ENCODE data around the gene TRRAP. TPM values are rescaled to one million over a fixed set of nuclear protein-coding genes. Genes with fewer than 3 reads are reported as not detected.

Gene TRRAP
- total RNA-seq, 4 donors from 2014 or later: 15.2 to 18.8 (median 17.0) TPM

- Histone ChIP-seq H3K27ac (no peak overlapping the region), H3K9me3 (no peaks in the 10 kb centered on the region), H3K4me3 (no peak overlapping the region), H3K27me3 (no peaks in the 10 kb centered on the region), H3K36me3 (peaks cover 11 to 94% of the 10 kb centered on the region in 2 donors), H3K4me1 (no peaks in the 10 kb centered on the region)
- DNase-seq (no peak), ATAC-seq (no peak)
- intact Hi-C loops (cut with DNase I; ENCODE audit: low total_unique reads): no loop called here
- TF ChIP-seq CTCF (IDR thresholded peaks at IDR 0.05 in 4 of 5, conservative IDR thresholded peaks at IDR 0.05 in 1 of 5) (no peak), POLR2A (IDR thresholded peaks at IDR 0.05) (no peak)
- in situ Hi-C loops (cut with MboI; ENCODE audit: low sequenced_read_pairs in 4 of 4): no loop called here
Measured at GRCh38 chr7:98963305-98963704, 85.0 kb downstream of the TRRAP start.

DNA sequence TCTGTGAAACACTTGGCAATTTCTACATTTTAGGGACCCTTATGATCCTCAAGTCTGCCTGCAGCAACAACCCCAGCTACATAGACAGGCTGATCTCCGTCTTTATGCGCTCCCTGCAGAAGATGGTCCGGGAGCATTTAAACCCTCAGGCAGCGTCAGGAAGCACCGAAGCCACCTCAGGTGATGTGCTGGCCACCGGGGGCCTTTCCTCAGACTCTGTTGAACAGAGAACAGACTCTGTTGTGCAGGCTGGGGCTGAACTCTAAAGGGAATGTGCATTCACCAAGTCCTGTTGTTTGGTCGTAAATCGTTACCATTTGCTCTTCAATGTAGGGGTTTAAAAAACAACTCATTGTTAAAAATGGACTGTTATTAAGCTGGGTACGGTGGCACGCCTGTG, 86.3 kb downstream of the TRRAP start:
- Histone ChIP-seq H3K36me3 (peaks cover 11 to 95% of the 10 kb centered on the region in 2 donors), H3K4me1 (no peaks in the 10 kb centered on the region), H3K4me3 (no peak overlapping the region), H3K9me3 (no peaks in the 10 kb centered on the region), H3K27me3 (no peaks in the 10 kb centered on the region), H3K27ac (no peak overlapping the region)
- intact Hi-C loops (cut with DNase I; ENCODE audit: low total_unique reads): no loop called here
- ATAC-seq (no peak), DNase-seq (no peak)
- TF ChIP-seq POLR2A (IDR thresholded peaks at IDR 0.05): no peak
- TF ChIP-seq CTCF (IDR thresholded peaks at IDR 0.05 in 4 of 5, conservative IDR thresholded peaks at IDR 0.05 in 1 of 5): no peak
- in situ Hi-C loops (cut with MboI; ENCODE audit: low sequenced_read_pairs in 4 of 4): no loop called here

- intact Hi-C loops (cut with DNase I; ENCODE audit: low total_unique reads) (no loop called here), in situ Hi-C loops (cut with MboI; ENCODE audit: low sequenced_read_pairs in 4 of 4) (no loop called here)
- no peak for TF ChIP-seq CTCF (IDR thresholded peaks at IDR 0.05 in 4 of 5, conservative IDR thresholded peaks at IDR 0.05 in 1 of 5)
- no peak for TF ChIP-seq POLR2A (IDR thresholded peaks at IDR 0.05)
- no peak for ATAC-seq
- Histone ChIP-seq H3K9me3 (no peaks in the 10 kb centered on the region), H3K4me3 (no peak overlapping the region), H3K4me1 (no peaks in the 10 kb centered on the region), H3K36me3 (peaks cover 13 to 98% of the 10 kb centered on the region in 2 donors), H3K27me3 (no peaks in the 10 kb centered on the region), H3K27ac (no peak overlapping the region)
- no peak for DNase-seq
Measured at GRCh38 chr7:98968621-98969020, 90.3 kb downstream of the TRRAP start.

DNA sequence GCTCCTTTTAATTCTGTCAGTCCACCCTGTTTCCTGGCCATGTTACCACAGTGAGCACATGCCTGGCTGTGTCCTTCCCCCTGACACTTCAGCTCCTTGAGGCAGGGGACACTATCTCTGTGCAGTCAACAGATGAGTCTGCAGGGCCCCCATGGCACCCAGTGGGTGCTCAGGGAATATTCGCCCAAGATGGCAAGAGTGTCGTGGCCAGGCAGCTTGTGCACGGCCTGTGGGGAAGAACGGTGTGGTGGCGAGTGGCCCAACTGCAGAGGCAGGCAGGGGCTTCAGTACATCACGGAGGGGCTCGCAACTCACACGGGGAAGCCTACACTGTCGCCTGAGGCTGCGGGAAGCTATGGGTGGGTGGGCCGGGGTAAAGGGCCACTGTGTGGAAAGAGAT, 91.1 kb downstream of the TRRAP start:
- ATAC-seq (no peak), DNase-seq (no peak)
- Histone ChIP-seq H3K36me3 (peaks cover 13 to 98% of the 10 kb centered on the region in 2 donors), H3K27me3 (no peaks in the 10 kb centered on the region), H3K4me1 (no peaks in the 10 kb centered on the region), H3K27ac (no peak overlapping the region), H3K9me3 (no peaks in the 10 kb centered on the region), H3K4me3 (no peak overlapping the region)
- TF ChIP-seq POLR2A (IDR thresholded peaks at IDR 0.05) (no peak), CTCF (IDR thresholded peaks at IDR 0.05 in 4 of 5, conservative IDR thresholded peaks at IDR 0.05 in 1 of 5) (no peak)
- intact Hi-C loops (cut with DNase I; ENCODE audit: low total_unique reads): no loop called here
- in situ Hi-C loops (cut with MboI; ENCODE audit: low sequenced_read_pairs in 4 of 4): no loop called here

DNA sequence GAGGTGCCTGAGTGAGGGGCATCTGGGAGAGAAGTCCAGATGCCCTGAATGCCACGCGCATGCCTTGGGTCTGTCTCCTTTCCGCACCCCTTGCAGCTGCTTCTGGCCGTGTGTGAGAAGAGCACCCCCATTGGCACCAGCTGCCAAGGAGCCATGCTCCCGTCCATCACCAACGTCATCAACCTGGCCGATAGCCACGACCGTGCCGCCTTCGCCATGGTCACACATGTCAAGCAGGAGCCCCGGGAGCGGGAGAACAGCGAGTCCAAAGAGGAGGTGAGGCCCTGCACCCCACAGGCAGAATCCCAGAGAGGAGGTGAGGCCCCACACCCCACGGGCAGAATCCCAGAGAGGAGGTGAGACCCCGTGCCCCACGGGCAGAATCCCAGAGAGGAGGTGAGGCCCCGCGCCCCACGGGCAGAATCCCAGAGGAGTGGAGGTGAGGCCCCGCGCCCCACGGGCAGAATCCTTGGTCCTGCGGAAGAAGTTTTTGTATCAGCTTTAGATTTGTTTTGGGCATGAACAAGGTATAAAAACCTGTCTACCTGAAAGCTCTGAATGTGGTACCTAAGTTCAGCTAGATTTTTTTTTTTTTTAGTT, 91.8 kb downstream of the TRRAP start:
- Histone ChIP-seq H3K4me3 (no peak overlapping the region), H3K27ac (no peak overlapping the region), H3K9me3 (no peaks in the 10 kb centered on the region), H3K4me1 (no peaks in the 10 kb centered on the region), H3K27me3 (no peaks in the 10 kb centered on the region), H3K36me3 (peaks cover 9 to 94% of the 10 kb centered on the region in 2 donors)
- TF ChIP-seq POLR2A (IDR thresholded peaks at IDR 0.05): no peak
- TF ChIP-seq CTCF (IDR thresholded peaks at IDR 0.05 in 4 of 5, conservative IDR thresholded peaks at IDR 0.05 in 1 of 5): no peak
- ATAC-seq (no peak), DNase-seq (no peak)
- in situ Hi-C loops (cut with MboI; ENCODE audit: low sequenced_read_pairs in 4 of 4): no loop called here
- intact Hi-C loops (cut with DNase I; ENCODE audit: low total_unique reads): no loop called here
